ENCODE measurements around the gene KBTBD3.

GRCh38 chr11:106032861-106033260 is 44.3 kb downstream of the KBTBD3 start:
- TF ChIP-seq CTCF (IDR thresholded peaks at IDR 0.05; ENCODE audit: low read length) (no peak), EZH2 (IDR thresholded peaks at IDR 0.05; ENCODE audit: borderline replicate concordance, low read length) (no peak)

All from OCI-LY1 (cell line).